A549 (cell line): ENCODE results near the gene CSNK1D. TPM values are rescaled to one million over a fixed set of nuclear protein-coding genes. Genes with fewer than 3 reads are reported as not detected.
A peak's percentile ranks its signal among the peaks of the same experiment; 100 is the strongest.

Experiments used
- ATOH8 ChIP-seq: fragments of 250-450 bp; sonication (Bioruptor Pico); IDR thresholded peaks from 2 replicates; pipeline ENCODE4 v1.5.0; 2020; ENCODE audit warnings: low read depth, mild to moderate bottlenecking, moderate library complexity
- BCL3 ChIP-seq: fragments of >200 bp; sonication (Bioruptor Twin); formaldehyde crosslinking; IDR thresholded peaks from 3 replicates; pipeline ENCODE4 v1.6.1; 2016
- CBX8 ChIP-seq: fragments of 200-600 bp; sonication (generic); IDR thresholded peaks from 2 replicates; pipeline ENCODE4 v1.6.1; 2016
- CEBPB ChIP-seq, 2 experiments: fragments of >200 bp in 1 of 2; sonication (Bioruptor Twin) in 1 of 2; formaldehyde crosslinking in 1 of 2; IDR thresholded peaks; 2 replicates each; pipeline ENCODE4 v1.6.1; 2012 to 2016
- CHD4 ChIP-seq: fragments of 200-600 bp; sonication (generic); IDR thresholded peaks from 2 replicates; pipeline ENCODE4 v1.6.1; 2016; ENCODE audit warnings: antibody characterized with exemption, mild to moderate bottlenecking, borderline replicate concordance
- E2F6 ChIP-seq: IDR thresholded peaks from 2 replicates; pipeline ENCODE4 v1.6.1; 2012; ENCODE audit warnings: low read depth, borderline replicate concordance
- EHMT2 ChIP-seq: fragments of 200-600 bp; sonication (generic); IDR thresholded peaks from 2 replicates; pipeline ENCODE4 v1.6.1; 2016; ENCODE audit warnings: antibody characterized with exemption, low read depth, mild to moderate bottlenecking, moderate library complexity
- ELK1 ChIP-seq: fragments of 150-350 bp; IDR thresholded peaks from 2 replicates; pipeline ENCODE4 v1.6.1; 2014; ENCODE audit warnings: low read depth, mild to moderate bottlenecking, low read length
- ESRRA ChIP-seq: fragments of 150-350 bp; IDR thresholded peaks from 2 replicates; pipeline ENCODE4 v1.6.1; 2014; ENCODE audit warnings: mild to moderate bottlenecking, low read length, borderline replicate concordance
- GATA3 ChIP-seq: IDR thresholded peaks from 2 replicates; pipeline ENCODE4 v1.6.1; 2012; ENCODE audit warnings: borderline replicate concordance
- HDAC2 ChIP-seq: fragments of 200-600 bp; sonication (generic); IDR thresholded peaks from 2 replicates; pipeline ENCODE4 v1.6.1; 2016
- HEYL ChIP-seq: fragments of 250-450 bp; sonication (Bioruptor Pico); IDR thresholded peaks from 2 replicates; pipeline ENCODE4 v1.8.0; 2021; ENCODE audit warnings: mild to moderate bottlenecking, moderate library complexity
- HOXA7 ChIP-seq: fragments of 250-450 bp; sonication (Bioruptor Pico); IDR thresholded peaks from 2 replicates; pipeline ENCODE4 v1.5.0; 2020; ENCODE audit warnings: mild to moderate bottlenecking, moderate library complexity
- HOXB13 ChIP-seq: fragments of 250-450 bp; sonication (Bioruptor Pico); IDR thresholded peaks from 2 replicates; pipeline ENCODE4 v1.5.0; 2020; ENCODE audit warnings: low read depth, mild to moderate bottlenecking, moderate library complexity
- HOXB5 ChIP-seq: fragments of 250-450 bp; sonication (Bioruptor Pico); IDR thresholded peaks from 2 replicates; pipeline ENCODE4 v1.5.0; 2020; ENCODE audit warnings: mild to moderate bottlenecking, moderate library complexity
- JUN ChIP-seq, 2 experiments: fragments of >200 bp; sonication (Bioruptor Twin); formaldehyde crosslinking; IDR thresholded peaks; 2 replicates in 1 of 2; 3 replicates in 1 of 2; pipeline ENCODE4 v1.6.1; 2016 to 2017
- KDM1A ChIP-seq: fragments of 200-600 bp; sonication (generic); IDR thresholded peaks from 2 replicates; pipeline ENCODE4 v1.6.1; 2016; ENCODE audit warnings: low read depth, mild to moderate bottlenecking
- KDM5A ChIP-seq: fragments of 200-600 bp; sonication (generic); IDR thresholded peaks from 2 replicates; pipeline ENCODE4 v1.6.1; 2016; ENCODE audit warnings: antibody characterized with exemption, mild to moderate bottlenecking
- MAX ChIP-seq: IDR thresholded peaks from 2 replicates; pipeline ENCODE4 v1.6.1; 2012
- MAZ ChIP-seq: fragments of 150-350 bp; IDR thresholded peaks from 2 replicates; pipeline ENCODE4 v1.6.1; 2014; ENCODE audit warnings: antibody characterized with exemption, low read depth, low read length, borderline replicate concordance
- NR3C1 ChIP-seq: fragments of >200 bp; sonication (Bioruptor Twin); formaldehyde crosslinking; IDR thresholded peaks from 3 replicates; pipeline ENCODE4 v1.6.1; 2017
- PHF8 ChIP-seq: fragments of 200-600 bp; sonication (generic); IDR thresholded peaks from 2 replicates; pipeline ENCODE4 v1.6.1; 2016; ENCODE audit warnings: low read depth, mild to moderate bottlenecking, antibody characterized with exemption, moderate library complexity, borderline replicate concordance
- POLR2A ChIP-seq: IDR thresholded peaks from 2 replicates; pipeline ENCODE4 v1.6.1; 2012; ENCODE audit warnings: mild to moderate bottlenecking, low read length
- POLR2AphosphoS2 ChIP-seq: conservative IDR thresholded peaks from 2 replicates; pipeline ENCODE4 v1.6.1; 2012; ENCODE audit warnings: low read length, improper control_type of control experiment, inconsistent platforms
- RCOR1 ChIP-seq: fragments of 150-350 bp; IDR thresholded peaks from 2 replicates; pipeline ENCODE4 v1.6.1; 2014; ENCODE audit warnings: antibody characterized with exemption, low read length, low read depth
- RNF2 ChIP-seq: fragments of 200-600 bp; sonication (generic); IDR thresholded peaks from 2 replicates; pipeline ENCODE4 v1.6.1; 2016; ENCODE audit warnings: low read depth, mild to moderate bottlenecking, antibody characterized with exemption, moderate library complexity, borderline replicate concordance
- SMC3 ChIP-seq: fragments of >200 bp; sonication (Bioruptor Twin); formaldehyde crosslinking; IDR thresholded peaks from 3 replicates; pipeline ENCODE4 v1.6.1; 2018; ENCODE audit warnings: inconsistent platforms
- TFCP2L1 ChIP-seq: fragments of 250-450 bp; sonication (Bioruptor Pico); IDR thresholded peaks from 2 replicates; pipeline ENCODE4 v1.5.0; 2021; ENCODE audit warnings: mild to moderate bottlenecking
- TP53 ChIP-seq: fragments of 250-450 bp; sonication (Bioruptor Pico); IDR thresholded peaks from 2 replicates; pipeline ENCODE4 v1.5.0; 2021; ENCODE audit warnings: mild to moderate bottlenecking, moderate library complexity
- ZFP36 ChIP-seq: fragments of 450-650 bp; IDR thresholded peaks from 2 replicates; pipeline ENCODE4 v1.6.1; 2014; ENCODE audit warnings: borderline replicate concordance; ENCODE audit not compliant: partially characterized antibody
- ZNF302 ChIP-seq: fragments of 250-450 bp; sonication (Bioruptor Pico); IDR thresholded peaks from 2 replicates; pipeline ENCODE4 v1.9.0; 2021; ENCODE audit warnings: inconsistent platforms, mild to moderate bottlenecking, moderate library complexity
- ZSCAN20 ChIP-seq: fragments of 250-450 bp; sonication (Bioruptor Pico); IDR thresholded peaks from 2 replicates; pipeline ENCODE4 v1.8.0; 2022; ENCODE audit warnings: mild to moderate bottlenecking, moderate library complexity
- polyA plus RNA-seq, 4 experiments: library from polyadenylated mRNA; depleted of rRNA in 3 of 4; stranded (reverse); fragments of >200 nt; fragmentation: RNase III in 1 of 4; extraction: RNeasy Plus Mini Kit Qiagen cat#74134 plus additional on column Dnase treatment in 1 of 4; gene quantifications; 2 replicates in 3 of 4; 3 replicates in 1 of 4; pipeline ENCODE4 v1.2.3, GENCODE V29; 2011 to 2017
- TF ChIP-seq, protein P1 (sequence below): fragments of >200 bp; sonication (Bioruptor Twin); formaldehyde crosslinking; IDR thresholded peaks from 3 replicates; pipeline ENCODE4 v1.5.1; 2016

CSNK1D gene
- polyA plus RNA-seq, 2 of the 4 experiments (the other 2 are of a cell fraction): 130 to 163 TPM

GRCh38 chr17:82292251-82293154 is 19.0 kb upstream of the CSNK1D start (continued):
- TF ChIP-seq RCOR1 (no peak), HOXA7 (CRISPR knock-in tag) (no peak; the same call in 1 of the 2 replicates), E2F6 (peak; percentile 68), POLR2A (peak; percentile 95), PHF8 (peak; percentile 97), CHD4 (no peak), ELK1 (no peak), ZSCAN20 (CRISPR knock-in tag) (no peak), TFCP2L1 (CRISPR knock-in tag) (no peak), ATOH8 (CRISPR knock-in tag) (peak; percentile 17), CEBPB (IDR thresholded peaks at IDR 0.05) (no peak), ZFP36 (no peak), EHMT2 (no peak), KDM5A (peak; percentile 60), HOXB13 (no peak), CBX8 (no peak), MAZ (0 out of 2 replicates have a peak, but pooled peaks have one; percentile 28), POLR2AphosphoS2 (no peak), KDM1A (peak; percentile 48; the same call in 1 of the 2 replicates), SMC3 (no peak), ESRRA (no peak), ZNF302 (no peak), BCL3 (peak; percentile 95), NR3C1 (no peak), MAX (peak; percentile 84), HEYL (CRISPR knock-in tag) (no peak), TP53 (CRISPR knock-in tag) (peak; percentile 49; the same call in 1 of the 2 replicates), GATA3 (no peak), RNF2 (no peak), HDAC2 (peak; percentile 60; the same call in 1 of the 2 replicates), JUN (IDR thresholded peaks at IDR 0.05) (peak; percentile 87 to 92; a peak in 4 of 5 replicates), HOXB5 (CRISPR knock-in tag) (0 out of 2 replicates have a peak, but pooled peaks have one; percentile 11)
- TF ChIP-seq, protein P1, sequence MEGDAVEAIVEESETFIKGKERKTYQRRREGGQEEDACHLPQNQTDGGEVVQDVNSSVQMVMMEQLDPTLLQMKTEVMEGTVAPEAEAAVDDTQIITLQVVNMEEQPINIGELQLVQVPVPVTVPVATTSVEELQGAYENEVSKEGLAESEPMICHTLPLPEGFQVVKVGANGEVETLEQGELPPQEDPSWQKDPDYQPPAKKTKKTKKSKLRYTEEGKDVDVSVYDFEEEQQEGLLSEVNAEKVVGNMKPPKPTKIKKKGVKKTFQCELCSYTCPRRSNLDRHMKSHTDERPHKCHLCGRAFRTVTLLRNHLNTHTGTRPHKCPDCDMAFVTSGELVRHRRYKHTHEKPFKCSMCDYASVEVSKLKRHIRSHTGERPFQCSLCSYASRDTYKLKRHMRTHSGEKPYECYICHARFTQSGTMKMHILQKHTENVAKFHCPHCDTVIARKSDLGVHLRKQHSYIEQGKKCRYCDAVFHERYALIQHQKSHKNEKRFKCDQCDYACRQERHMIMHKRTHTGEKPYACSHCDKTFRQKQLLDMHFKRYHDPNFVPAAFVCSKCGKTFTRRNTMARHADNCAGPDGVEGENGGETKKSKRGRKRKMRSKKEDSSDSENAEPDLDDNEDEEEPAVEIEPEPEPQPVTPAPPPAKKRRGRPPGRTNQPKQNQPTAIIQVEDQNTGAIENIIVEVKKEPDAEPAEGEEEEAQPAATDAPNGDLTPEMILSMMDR: no peak
